HG03139 (cell line): ENCODE measurements around the gene MTAP.
A peak's percentile ranks its signal among the peaks of the same experiment; 100 is the strongest.
"Not testable (repeated sequence)": the region's sequence is repeated elsewhere in the genome, so short reads cannot be mapped to it uniquely, and the experiment has no call there.

Experiments
- ATAC-seq: cut with Tn5 transposase; IDR thresholded peaks from one replicate; pipeline ENCODE4 v1.9.1; 2021; ENCODE audit not compliant: unreplicated experiment

Gene MTAP

GRCh38 chr9:21906213-21906612 is 103.8 kb downstream of the MTAP start:
- no peak for ATAC-seq

DNA sequence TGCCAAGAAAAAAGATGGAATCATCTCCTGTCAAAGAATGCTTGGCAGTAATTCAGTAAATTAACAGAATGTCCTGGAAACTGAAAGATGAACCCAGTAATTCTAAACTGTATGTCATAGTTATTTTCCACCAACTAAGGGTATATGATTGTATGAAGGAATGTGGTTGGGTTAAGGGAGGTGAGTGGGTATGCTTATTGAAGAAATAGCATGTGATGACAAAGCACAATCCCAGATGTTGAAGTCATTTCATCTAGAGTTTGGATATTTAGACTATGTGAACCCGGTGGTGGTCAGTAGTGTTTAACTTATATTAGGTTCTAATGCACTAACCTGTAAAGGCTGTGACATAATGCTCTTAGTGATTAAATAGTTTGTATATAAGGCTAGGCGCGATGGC is 104.4 kb downstream of the MTAP start:
- ATAC-seq = no peak

- peak; percentile 89 for ATAC-seq
Observed at GRCh38 chr9:21919377-21920362, 117.2 kb downstream of the MTAP start.

- no peak for ATAC-seq
Observed at GRCh38 chr9:21923694-21924093, 121.3 kb downstream of the MTAP start.

- no peak for ATAC-seq
Observed at GRCh38 chr9:21927752-21928151, 125.3 kb downstream of the MTAP start.

GRCh38 chr9:21931428-21931827 is 129.0 kb downstream of the MTAP start:
- ATAC-seq = no peak

GRCh38 chr9:21933281-21933680 is 130.8 kb downstream of the MTAP start:
- no peak for ATAC-seq

GRCh38 chr9:21933865-21934264 is 131.4 kb downstream of the MTAP start:
- no peak for ATAC-seq

GRCh38 chr9:21935631-21936030 is 133.2 kb downstream of the MTAP start:
- no peak for ATAC-seq

DNA sequence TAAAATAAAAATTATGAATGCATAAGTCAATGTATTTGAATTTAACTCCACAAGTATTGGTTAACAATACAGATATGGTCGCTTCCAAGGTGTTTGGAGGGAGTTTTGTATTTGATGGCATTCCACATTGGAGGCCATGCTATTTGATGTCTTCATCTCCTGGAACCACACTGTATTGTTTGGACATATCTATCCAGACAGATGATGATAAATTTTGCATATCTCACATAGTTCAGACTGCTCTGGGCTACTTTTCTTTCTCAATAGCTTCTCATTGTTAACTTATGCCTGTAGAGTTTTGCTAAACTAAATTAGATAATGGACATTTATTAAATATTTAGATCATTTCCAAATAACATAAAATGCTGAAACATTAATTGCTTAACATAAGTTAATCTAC is 133.7 kb downstream of the MTAP start:
- no peak for ATAC-seq

DNA sequence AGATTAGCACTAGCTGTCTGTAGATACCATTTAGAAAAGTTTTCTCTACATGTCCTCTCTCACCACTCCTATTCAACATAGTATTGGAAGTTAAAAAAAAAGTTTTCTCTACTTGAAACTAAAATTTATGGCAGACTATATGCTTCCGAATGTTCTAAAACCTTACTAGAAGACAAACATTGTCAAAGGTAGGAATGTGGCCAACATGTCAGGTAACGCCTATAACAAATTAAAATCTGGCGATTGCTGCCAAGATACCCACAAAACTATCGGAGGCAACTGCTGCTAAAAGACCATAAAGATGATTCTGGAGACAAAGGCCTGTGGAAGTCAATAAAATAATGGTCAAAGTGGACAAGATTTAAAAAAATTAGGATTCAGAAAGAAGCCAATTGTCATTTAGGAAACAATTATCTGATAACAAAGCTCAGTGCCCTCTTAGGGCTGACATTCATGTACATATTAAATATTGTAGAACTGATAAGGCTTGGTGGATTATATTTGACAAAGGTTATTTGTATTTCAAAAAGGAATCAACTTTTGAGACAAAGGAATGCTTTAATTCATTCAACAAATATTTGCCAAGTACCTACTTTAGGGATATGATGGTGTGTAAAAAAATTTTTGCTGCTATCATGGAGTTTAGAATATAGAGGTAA is 139.0 kb downstream of the MTAP start:
- no peak for ATAC-seq

- no peak for ATAC-seq
Observed at GRCh38 chr9:21943464-21943863, 141.0 kb downstream of the MTAP start.

DNA sequence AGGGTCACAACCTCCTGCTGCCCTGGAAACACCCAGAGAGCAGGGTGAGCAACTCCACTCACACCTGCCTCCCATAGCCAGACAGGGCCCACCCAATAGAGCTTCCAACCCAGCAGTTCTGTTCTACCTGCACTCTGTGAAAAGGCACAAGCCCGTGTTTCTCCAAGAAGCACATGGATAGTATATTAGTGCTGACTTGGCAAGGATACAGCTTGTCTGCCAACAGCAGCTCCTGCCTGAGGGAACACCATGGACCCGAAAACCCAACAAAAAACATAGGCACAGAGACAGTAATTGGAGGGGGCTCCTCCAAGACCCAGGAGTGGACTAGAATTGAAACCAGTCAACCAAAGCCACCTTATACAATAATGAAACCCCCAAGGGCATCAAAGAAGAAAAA is 143.2 kb downstream of the MTAP start:
- ATAC-seq = no peak

DNA sequence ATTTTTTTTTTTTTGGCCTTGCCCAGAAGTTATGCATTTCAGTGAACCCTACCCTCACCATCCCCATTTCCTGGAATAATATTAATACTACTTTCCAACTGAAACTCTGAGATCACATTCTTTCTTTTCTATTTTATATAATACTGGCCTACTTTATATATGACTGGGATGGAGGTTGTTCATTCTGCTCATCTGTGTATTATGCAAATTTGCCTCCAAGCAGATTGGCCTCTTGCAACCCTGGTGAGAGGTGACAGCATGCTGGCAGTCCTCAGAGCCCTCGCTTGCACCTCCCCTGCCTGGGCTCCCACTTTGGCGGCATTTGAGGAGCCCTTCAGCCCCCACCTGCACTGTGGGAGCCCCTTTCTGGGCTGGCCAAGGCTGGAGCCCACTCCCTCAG is 156.4 kb downstream of the MTAP start:
- no peak for ATAC-seq

GRCh38 chr9:21959268-21959667 is 156.8 kb downstream of the MTAP start:
- not testable (repeated sequence) for ATAC-seq

DNA sequence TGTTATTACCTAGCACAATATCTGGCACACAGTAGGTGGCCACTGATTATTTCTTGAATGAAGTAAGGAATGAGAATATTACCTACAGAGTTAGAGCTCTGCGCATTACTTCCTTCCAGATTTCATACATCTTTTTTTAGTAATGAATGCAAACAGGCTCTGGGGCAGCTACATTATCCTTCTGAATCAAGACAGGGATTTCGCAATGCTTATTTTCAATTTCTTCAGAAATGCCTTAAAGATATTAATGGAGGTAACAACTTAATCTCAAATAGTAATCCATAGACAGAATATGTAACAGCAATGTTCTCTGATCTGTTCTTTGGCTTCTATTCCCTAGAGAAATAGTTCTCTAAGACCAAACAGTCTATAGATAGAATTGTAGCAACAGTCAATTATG is 159.1 kb downstream of the MTAP start:
- no peak for ATAC-seq

DNA sequence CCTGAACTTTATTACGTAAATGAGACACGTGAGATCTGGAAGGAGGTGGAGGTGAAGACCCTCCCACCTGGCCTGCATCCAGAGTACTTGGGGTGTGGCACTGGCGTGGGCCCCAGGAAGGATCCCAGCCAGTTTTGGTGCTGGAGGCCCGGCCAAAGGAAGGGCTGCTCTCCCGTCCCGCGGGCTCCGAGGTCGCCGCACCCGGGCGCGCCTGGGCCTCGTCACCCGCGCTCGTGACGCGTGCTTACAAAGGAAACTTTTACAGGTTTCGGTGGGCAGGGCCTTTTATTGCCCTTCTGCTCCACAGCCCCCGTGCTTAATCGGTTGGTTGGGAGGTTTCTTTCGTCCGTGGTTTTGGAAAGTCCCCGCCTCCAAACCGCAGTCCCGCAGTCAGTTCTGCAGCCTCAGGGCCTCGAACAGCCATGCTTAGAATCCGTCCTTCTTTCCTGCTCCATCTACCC is 162.5 kb downstream of the MTAP start:
- peak; percentile 34 for ATAC-seq

DNA sequence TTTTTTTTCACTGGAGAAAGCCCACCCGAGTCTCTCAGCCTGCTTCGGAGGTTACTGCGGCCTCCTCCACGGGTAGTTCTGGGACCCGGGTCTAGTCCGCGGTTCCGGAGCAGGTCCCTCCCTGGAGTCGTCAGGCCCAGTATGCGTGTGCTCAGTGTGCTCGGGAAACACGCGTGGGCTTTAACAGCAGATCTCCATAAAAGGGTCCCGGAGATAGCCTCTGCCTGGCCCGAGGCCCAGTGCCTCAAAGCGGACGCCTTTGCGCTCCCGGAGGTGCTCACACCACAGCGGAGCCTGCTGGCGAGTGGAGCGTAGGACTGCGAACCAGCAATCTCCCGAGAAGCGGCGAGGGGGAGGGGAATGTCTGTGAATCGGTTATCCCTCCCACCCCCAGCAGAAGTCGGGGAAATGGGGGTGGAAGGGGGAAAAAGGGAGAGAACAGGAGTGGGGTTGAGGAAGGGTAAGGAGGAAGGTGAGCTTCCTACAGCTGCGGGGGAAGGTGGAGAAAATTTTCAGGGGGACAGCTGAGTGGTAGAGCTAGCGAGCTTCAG is 163.0 kb downstream of the MTAP start:
- peak; percentile 89 for ATAC-seq

- no peak for ATAC-seq
Observed at GRCh38 chr9:21966140-21966851, 163.9 kb downstream of the MTAP start.

- no peak for ATAC-seq
Observed at GRCh38 chr9:21967169-21967568, 164.7 kb downstream of the MTAP start.

DNA sequence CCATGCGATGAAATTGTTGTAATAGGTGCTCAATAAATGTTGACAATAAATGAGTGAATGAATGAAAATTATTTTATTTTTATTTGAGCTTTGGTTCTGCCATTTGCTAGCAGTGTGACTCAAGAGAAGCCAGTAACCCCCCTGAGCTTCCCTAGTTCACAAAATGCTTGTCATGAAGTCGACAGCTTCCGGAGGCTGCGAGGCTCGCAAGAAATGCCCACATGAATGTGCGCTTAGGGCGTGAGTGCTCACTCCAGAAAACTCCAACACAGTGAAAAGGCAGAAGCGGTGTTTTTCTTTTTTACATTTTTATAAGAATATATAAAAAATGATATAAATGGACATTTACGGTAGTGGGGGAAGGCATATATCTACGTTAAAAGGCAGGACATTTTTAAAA is 165.3 kb downstream of the MTAP start:
- ATAC-seq = no peak
